Epidermal melanocyte (primary cell): Measurements from ENCODE around the gene EREG.

Experiments used
- DNase-seq: peaks from one replicate; pipeline ENCODE4 v3.0.0; 2011; ENCODE audit warnings: low spot score; ENCODE audit not compliant: insufficient read length

Gene EREG

DNA sequence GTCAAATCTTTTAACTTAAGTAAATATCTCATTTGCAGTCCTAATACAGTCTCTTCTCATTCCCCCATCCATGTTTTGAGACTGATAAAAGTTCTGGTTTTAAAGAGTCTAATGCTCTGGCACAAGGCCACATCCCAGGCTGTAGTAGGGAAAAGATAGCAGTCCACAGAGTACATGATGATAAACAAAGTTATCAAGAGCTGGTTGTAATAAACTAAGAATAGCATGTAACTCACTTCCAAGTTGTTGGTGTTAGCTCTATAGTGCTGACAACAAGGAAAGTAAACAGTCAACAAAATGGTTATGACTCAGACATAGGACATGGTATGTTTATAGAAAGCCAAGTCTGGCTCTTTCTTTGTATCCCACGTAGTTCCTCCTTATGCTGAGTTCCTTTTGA lies 58.2 kb downstream of the EREG start:
- DNase-seq = no peak

- no peak for DNase-seq
Observed at GRCh38 chr4:74424111-74424510, 59.2 kb downstream of the EREG start.

GRCh38 chr4:74426101-74426500 lies 61.2 kb downstream of the EREG start:
- DNase-seq = no peak

GRCh38 chr4:74428276-74428675 lies 63.3 kb downstream of the EREG start:
- DNase-seq = no peak

GRCh38 chr4:74431113-74431826 lies 66.3 kb downstream of the EREG start:
- no peak for DNase-seq

DNA sequence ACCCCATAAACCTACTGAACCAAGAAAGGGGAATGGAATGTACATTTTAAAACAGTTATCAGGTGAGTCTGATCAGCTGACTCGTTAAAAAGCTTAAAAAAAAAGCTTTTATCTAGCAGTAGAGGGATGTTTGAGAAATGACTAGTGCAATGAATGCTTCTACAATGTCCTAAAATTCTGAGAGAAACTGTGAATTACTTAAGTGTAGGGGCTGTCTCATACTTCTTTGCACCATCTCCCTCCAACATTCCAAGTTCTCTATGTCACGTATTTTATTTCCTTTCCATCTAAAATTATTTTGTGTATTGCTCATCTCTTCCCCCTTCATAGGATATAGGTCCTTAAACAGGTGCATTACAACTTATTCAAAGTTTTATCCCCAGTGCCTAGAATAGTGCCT lies 68.1 kb downstream of the EREG start:
- DNase-seq = no peak

DNA sequence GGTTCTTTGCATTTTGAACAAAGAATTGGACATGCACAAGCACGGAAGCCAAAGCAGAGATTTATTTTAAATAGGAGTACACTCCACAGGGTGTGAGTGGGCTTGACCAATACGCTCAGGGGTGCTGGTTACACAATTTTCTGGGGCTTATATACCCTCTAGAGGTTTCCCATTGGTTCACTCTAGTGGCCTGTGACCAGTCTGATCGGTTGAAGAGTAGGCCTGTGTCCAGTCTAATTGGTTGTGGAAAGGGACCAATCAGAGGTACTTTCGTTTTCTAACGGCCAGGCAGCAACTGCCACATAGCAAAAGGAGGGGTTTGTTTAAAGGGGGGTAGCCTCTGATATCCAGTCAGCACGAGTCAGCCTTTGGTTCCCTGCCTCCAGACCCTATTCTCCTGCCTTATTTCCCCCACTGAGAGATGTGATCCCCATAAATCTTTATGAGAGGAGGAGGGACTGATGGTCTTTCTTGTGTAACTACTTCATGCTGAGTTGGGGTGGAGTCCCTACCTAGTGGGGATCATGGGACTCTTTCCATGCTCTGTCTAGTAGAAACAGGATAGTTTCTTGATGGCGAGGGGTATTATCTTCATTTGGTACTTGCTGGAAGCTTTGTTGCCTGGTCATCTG lies 68.7 kb downstream of the EREG start:
- DNase-seq = no peak

DNA sequence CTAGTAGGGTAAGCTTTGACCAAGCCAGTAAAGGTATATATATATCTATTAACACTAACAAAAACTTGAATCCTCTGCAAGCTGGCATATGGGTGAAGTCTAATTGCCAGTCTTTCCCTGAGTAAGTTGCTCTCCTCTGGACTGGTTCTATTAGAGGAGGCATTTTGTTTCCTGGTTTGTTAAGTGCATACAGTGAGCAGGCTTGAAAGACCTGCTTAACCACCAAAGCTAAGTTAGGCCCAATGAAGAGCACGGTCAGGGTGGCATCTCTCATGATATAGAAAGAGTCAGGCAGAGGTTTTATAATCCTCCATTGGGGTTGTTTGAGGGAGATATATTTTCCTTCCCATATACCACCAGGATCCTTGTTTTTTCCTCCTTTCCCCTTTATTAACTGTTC lies 70.4 kb downstream of the EREG start:
- DNase-seq = no peak

GRCh38 chr4:74437866-74438265 lies 72.9 kb downstream of the EREG start:
- DNase-seq = no peak
